H1 (cell line): Measurements from ENCODE around the gene TTF1. TPM values are rescaled to one million over a fixed set of nuclear protein-coding genes. Genes with fewer than 3 reads are reported as not detected.
A peak's percentile ranks its signal among the peaks of the same experiment; 100 is the strongest.

Experiments
- CTCF ChIA-PET: fragments of 300-600 bp; sonication (Branson Sonifier 250); formaldehyde crosslinking; loops from one replicate; lab custom pipeline; 2021; ENCODE audit not compliant: partially characterized antibody; lab: Charles Lee
- POLR2A ChIA-PET: fragments of 300-600 bp; sonication (Branson Sonifier 250); formaldehyde crosslinking; loops from one replicate; lab custom pipeline; 2021; ENCODE audit warnings: inconsistent platforms; ENCODE audit not compliant: partially characterized antibody; lab: Charles Lee
- DNase-seq, 2 experiments: peaks; one replicate each; pipeline versions ENCODE4 v3.0.0 to v3.0.0-alpha.2; 2010 to 2022; ENCODE audit warnings: low spot score in 2 of 2, low read depth in 1 of 2, mixed read lengths in 1 of 2
- FAIRE-seq: peaks from 2 replicates; lab custom pipeline; 2011; peaks lifted over from hg19 to GRCh38; lab: Jason Lieb, UNC
- H2AFZ ChIP-seq: 2 replicates; pipeline ENCODE4 v1.8.1; 2012; ENCODE audit warnings: low read length, inconsistent platforms
- H2AK5ac ChIP-seq: 2 replicates; pipeline ENCODE4 v1.6.1; 2013; ENCODE audit warnings: low read depth, low read length
- H2BK120ac ChIP-seq: replicated peaks from 2 replicates; pipeline ENCODE3; 2013; ENCODE audit warnings: low read depth, low read length, inconsistent platforms
- H2BK12ac ChIP-seq: 2 replicates; pipeline ENCODE4 v1.6.1; 2013; ENCODE audit warnings: low read depth, low read length
- H2BK15ac ChIP-seq: 2 replicates; pipeline ENCODE4 v1.6.1; 2013; ENCODE audit warnings: low read length
- H2BK20ac ChIP-seq: 2 replicates; pipeline ENCODE4 v1.6.1; 2013; ENCODE audit warnings: low read length
- H2BK5ac ChIP-seq: 2 replicates; pipeline ENCODE4 v1.6.1; 2013; ENCODE audit warnings: low read depth, low read length
- H3K14ac ChIP-seq: 2 replicates; pipeline ENCODE4 v1.6.1; 2013; ENCODE audit warnings: inconsistent platforms; ENCODE audit not compliant: insufficient read length
- H3K18ac ChIP-seq: 2 replicates; pipeline ENCODE4 v1.6.1; 2013; ENCODE audit warnings: low read length; ENCODE audit errors: extremely low read depth
- H3K23ac ChIP-seq: 2 replicates; pipeline ENCODE4 v1.6.1; 2013; ENCODE audit warnings: inconsistent platforms; ENCODE audit not compliant: insufficient read length
- H3K23me2 ChIP-seq: 2 replicates; pipeline ENCODE4 v1.6.1; 2013; ENCODE audit warnings: low read depth, low read length
- H3K27ac ChIP-seq: 2 replicates; pipeline ENCODE4 v1.6.1; 2011; ENCODE audit warnings: low read depth, low read length, inconsistent platforms
- H3K27me3 ChIP-seq, 4 experiments: replicated peaks in 1 of 4; 1 replicate in 1 of 4; 2 replicates in 3 of 4; pipeline versions ENCODE4 v1.6.1 to v1.8.1; 2011 to 2013; ENCODE audit warnings: low read length in 3 of 4, mild to moderate bottlenecking in 3 of 4, inconsistent platforms in 2 of 4, mixed read lengths in 2 of 4, moderate library complexity in 1 of 4; ENCODE audit not compliant: control insufficient read depth in 3 of 4, insufficient read depth in 3 of 4; ENCODE audit errors: extremely low read depth in 1 of 4
- H3K36me3 ChIP-seq, 4 experiments: 2 replicates each; pipeline versions ENCODE4 v1.6.1 to v1.8.1; 2011 to 2013; ENCODE audit warnings: mild to moderate bottlenecking in 4 of 4, low read length in 3 of 4, moderate library complexity in 2 of 4, control low read depth in 1 of 4, inconsistent platforms in 1 of 4; ENCODE audit not compliant: insufficient read depth in 4 of 4, control insufficient read depth in 2 of 4
- H3K4ac ChIP-seq: replicated peaks from 2 replicates; pipeline ENCODE3; 2013; ENCODE audit warnings: low read length, low read depth, mixed read lengths, inconsistent platforms; ENCODE audit not compliant: insufficient read length
- H3K4me1 ChIP-seq, 4 experiments: replicated peaks in 1 of 4; 1 replicate in 1 of 4; 2 replicates in 3 of 4; pipeline versions ENCODE4 v1.6.1 to v1.8.1; 2011 to 2013; ENCODE audit warnings: low read length in 3 of 4, inconsistent platforms in 2 of 4, mixed read lengths in 1 of 4; ENCODE audit not compliant: insufficient read depth in 4 of 4, control insufficient read depth in 3 of 4
- H3K4me2 ChIP-seq, 2 experiments: 2 replicates each; pipeline versions ENCODE4 v1.6.1 to v1.8.1; 2011 to 2013; ENCODE audit warnings: low read depth in 2 of 2, low read length in 2 of 2, control low read depth in 1 of 2, inconsistent platforms in 1 of 2, mild to moderate bottlenecking in 1 of 2; ENCODE audit not compliant: insufficient read depth in 1 of 2
- H3K4me3 ChIP-seq, 4 experiments: fragments of 200-600, 300-600 bp in 1 of 4; sonication (generic), shearing (Covaris generic), sonication (Bioruptor Twin) in 1 of 4; 2 replicates each; pipeline versions ENCODE4 v1.5.1 to v1.8.1; 2011 to 2016; ENCODE audit warnings: low read length in 4 of 4, low read depth in 3 of 4, control low read depth in 2 of 4, inconsistent platforms in 2 of 4, mild to moderate bottlenecking in 2 of 4, mixed read lengths in 1 of 4, moderate library complexity in 1 of 4; ENCODE audit not compliant: insufficient read depth in 2 of 4; ENCODE audit errors: extremely low read depth in 1 of 4
- H3K56ac ChIP-seq: replicated peaks from 2 replicates; pipeline ENCODE3; 2013; ENCODE audit warnings: low read depth, mild to moderate bottlenecking, mixed read lengths, low read length, inconsistent platforms; ENCODE audit not compliant: insufficient read length
- H3K79me1 ChIP-seq: 2 replicates; pipeline ENCODE4 v1.6.1; 2013; ENCODE audit warnings: low read depth, low read length, control low read depth
- H3K79me2 ChIP-seq, 2 experiments: 2 replicates each; pipeline versions ENCODE4 v1.6.1 to v1.8.1; 2012 to 2013; ENCODE audit warnings: low read length in 2 of 2, mild to moderate bottlenecking in 2 of 2, inconsistent platforms in 1 of 2; ENCODE audit not compliant: insufficient read depth in 2 of 2, control insufficient read depth in 1 of 2
- H3K9ac ChIP-seq, 4 experiments: replicated peaks in 1 of 4; 1 replicate in 1 of 4; 2 replicates in 3 of 4; pipeline versions ENCODE4 v1.6.1 to v1.8.1; 2011 to 2013; ENCODE audit warnings: low read depth in 3 of 4, low read length in 3 of 4, control low read depth in 2 of 4, mild to moderate bottlenecking in 2 of 4, moderate library complexity in 2 of 4, inconsistent platforms in 1 of 4; ENCODE audit errors: extremely low read depth in 1 of 4
- H3K9me3 ChIP-seq, 2 experiments: 2 replicates each; pipeline versions ENCODE4 v1.6.1 to v1.8.1; 2012 to 2013; ENCODE audit warnings: mild to moderate bottlenecking in 2 of 2, moderate library complexity in 2 of 2, control low read depth in 1 of 2, inconsistent platforms in 1 of 2, low read depth in 1 of 2, low read length in 1 of 2, mixed read lengths in 1 of 2; ENCODE audit not compliant: insufficient read depth in 2 of 2
- H4K20me1 ChIP-seq, 2 experiments: replicated peaks in 1 of 2; 2 replicates each; pipeline versions ENCODE3 to v1.8.1; 2011 to 2013; ENCODE audit warnings: inconsistent platforms in 2 of 2, low read length in 2 of 2, mild to moderate bottlenecking in 1 of 2; ENCODE audit not compliant: insufficient read depth in 2 of 2, control insufficient read depth in 1 of 2
- H4K5ac ChIP-seq: 2 replicates; pipeline ENCODE4 v1.6.1; 2013; ENCODE audit warnings: low read length, low read depth, mixed read lengths, inconsistent platforms; ENCODE audit not compliant: insufficient read length
- H4K8ac ChIP-seq: 2 replicates; pipeline ENCODE4 v1.8.0; 2013; ENCODE audit warnings: mild to moderate bottlenecking, moderate library complexity, low read length, inconsistent platforms; ENCODE audit not compliant: insufficient read depth; ENCODE audit errors: extremely low read depth
- H4K91ac ChIP-seq: replicated peaks from 2 replicates; pipeline ENCODE3; 2013; ENCODE audit warnings: low read length, mixed read lengths, inconsistent platforms; ENCODE audit not compliant: insufficient read length
- CTBP2 ChIP-seq: IDR thresholded peaks from 2 replicates; pipeline ENCODE4 v1.7.0; 2011; ENCODE audit warnings: borderline replicate concordance, mild to moderate bottlenecking, moderate library complexity, mixed read lengths, low read length; ENCODE audit not compliant: insufficient read depth, insufficient read length
- FOSL1 ChIP-seq: IDR thresholded peaks from 2 replicates; pipeline ENCODE4 v1.6.1; 2011; ENCODE audit warnings: mild to moderate bottlenecking, low read depth, low read length, moderate library complexity; ENCODE audit not compliant: insufficient read depth
- GTF2F1 ChIP-seq: IDR thresholded peaks from 2 replicates; pipeline ENCODE4 v1.6.1; 2012; ENCODE audit warnings: low read depth, low read length, improper control_type of control experiment, borderline replicate concordance
- JUND ChIP-seq: IDR thresholded peaks from 2 replicates; pipeline ENCODE4 v1.6.1; 2011; ENCODE audit warnings: mild to moderate bottlenecking, improper control_type of control experiment, low read length
- KDM5A ChIP-seq: fragments of 200-600 bp; IDR thresholded peaks from 2 replicates; pipeline ENCODE4 v1.7.1; 2012; ENCODE audit warnings: mild to moderate bottlenecking, low read length, inconsistent platforms, mixed read lengths
- TCF12 ChIP-seq: IDR thresholded peaks from 2 replicates; pipeline ENCODE4 v1.6.1; 2011; ENCODE audit warnings: low read depth, mild to moderate bottlenecking, low read length
- WGBS, 2 experiments: shearing (Covaris generic) in 1 of 2; methylation state at CpG; one replicate each; pipeline versions ENCODE4 v1.1.6 to v1.1.7; 2013 to 2015; ENCODE audit warnings: low lambda C conversion rate in 2 of 2, mixed read lengths in 2 of 2, inconsistent platforms in 1 of 2, low coverage in 1 of 2, missing lambda C conversion rate in 1 of 2; ENCODE audit not compliant: insufficient replicate concordance in 2 of 2, insufficient coverage in 1 of 2, insufficient read length in 1 of 2; ENCODE audit errors: extremely low coverage in 1 of 2, missing lambda C conversion rate in 1 of 2; 5-methylcytosine and 5-hydroxymethylcytosine counted together
- polyA plus RNA-seq, 7 experiments: library from polyadenylated mRNA; depleted of rRNA in 3 of 7; stranded (reverse) in 5 of 7; unstranded in 2 of 7; fragments of >200 nt in 5 of 7; fragments of 200-250 nt in 2 of 7; gene quantifications; 1 replicate in 5 of 7; 2 replicates in 1 of 7; 4 replicates in 1 of 7; pipeline versions ENCODE4 v1.2.1 to v1.2.3, GENCODE V29; 2011 to 2013; ENCODE audit warnings: missing spikeins in 2 of 7, mixed read lengths in 2 of 7
- total RNA-seq: library from RNA; stranded (reverse); fragmentation: NEBNext Ultra II Directional; extraction: Animal tissue kit (Norgen Biotek cat#: 25700); gene quantifications from 2 replicates; pipeline ENCODE4 v1.2.1, GENCODE V29; 2021

TTF1 gene
- total and polyA plus RNA-seq, 2 of the 8 experiments (the other 6 are each of a cell fraction or from before 2014, with no cell fraction given): 7.8 to 22.2 TPM

DNA sequence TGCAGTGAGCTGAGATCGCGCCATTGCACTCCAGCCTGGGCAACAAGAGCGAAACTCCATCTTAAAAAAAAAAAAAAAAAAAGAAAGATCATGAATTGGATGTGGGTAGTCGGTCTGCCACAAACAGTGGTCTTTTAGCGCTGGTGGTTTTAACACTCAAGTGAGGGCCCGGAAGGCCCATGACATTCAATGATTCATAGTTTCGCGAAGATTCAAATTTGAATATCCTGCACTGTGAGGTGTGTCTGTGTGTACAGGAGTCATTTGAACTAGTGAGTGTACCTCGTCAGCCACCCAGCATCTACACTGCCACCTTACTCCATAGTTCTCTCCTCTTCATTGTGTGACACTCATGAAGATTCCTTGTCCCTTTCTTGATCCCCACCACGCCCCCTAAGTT lies 44.6 kb upstream of the TTF1 start:
- Histone ChIP-seq H3K56ac (no peak overlapping the region), H2BK15ac (no peak overlapping the region), H4K5ac (no peak overlapping the region), H2BK120ac (no peak overlapping the region), H3K27ac (no peak overlapping the region), H2AK5ac (no peak overlapping the region)
- TF ChIP-seq KDM5A (no peak), CTBP2 (no peak), JUND (no peak), FOSL1 (no peak), TCF12 (no peak), GTF2F1 (no peak)
- TF ChIP-seq, all 59 proteins: peak for 0
- Histone ChIP-seq H3K79me2 (no peaks in the 10 kb centered on the region), H3K9ac (no peak overlapping the region), H4K20me1 (no peaks in the 10 kb centered on the region), H3K4me2 (no peak overlapping the region), H2BK20ac (no peak overlapping the region), H2BK5ac (no peak overlapping the region), H3K4me3 (no peak overlapping the region), H3K79me1 (no peaks in the 10 kb centered on the region), H4K91ac (no peak overlapping the region), H2BK12ac (0 out of 2 replicates have a peak overlapping the region, but pooled peaks have one; percentile 39), H3K4me1 (peaks cover 0 to 2% (median 0%) of the 10 kb centered on the region in 4 experiments; a peak in 1 of 7 replicates), H4K8ac (no peak overlapping the region), H3K4ac (no peak overlapping the region), H3K9me3 (no peaks in the 10 kb centered on the region), H3K14ac (no peak overlapping the region), H3K27me3 (peaks cover 0 to 2% (median 0%) of the 10 kb centered on the region in 4 experiments; a peak in 1 of 7 replicates), H2AFZ (no peak overlapping the region), H3K18ac (no peak overlapping the region), H3K23ac (no peak overlapping the region), H3K23me2 (no peaks in the 10 kb centered on the region), H3K36me3 (no peaks in the 10 kb centered on the region)
- no peak for FAIRE-seq
- DNase-seq: no peak
- ChIA-PET CTCF (interaction anchor here (0.6 to 3.8 kb wide), 2 partner anchors 15 to 37 kb away, joined by 3 to 17 read pairs; no protein-coding TSS in a partner anchor), POLR2A (no interaction called here)
- WGBS, 2 experiments: 90% methylated on average over 7 of the region's 10 CpGs; no CpG with 5 or more reads in 1 of the 2 experiments
